Omental fat pad (tissue), 4 donors: ENCODE data around the gene CEP164. TPM values are rescaled to one million over a fixed set of nuclear protein-coding genes. Genes with fewer than 3 reads are reported as not detected.

Experiments
- ATAC-seq: fragments of 150-250 bp; one replicate; pipeline ENCODE4 v1.9.1; 2016; ENCODE audit warnings: mild to moderate bottlenecking, moderate library complexity; ENCODE audit not compliant: low FRiP score
- DNase-seq: peaks from one replicate; pipeline ENCODE4 v3.0.0-alpha.2; 2019; ENCODE audit warnings: low spot score
- total RNA-seq, 4 donors: library from RNA; depleted of rRNA; stranded (reverse); fragments of >200 nt; gene quantifications; one replicate each; pipeline ENCODE4 v1.1.0, GENCODE V29; 2016
- TF ChIP-seq, protein P1 (sequence below), 3 donors: fragments of 450-650 bp; IDR thresholded peaks; one replicate each; pipeline ENCODE4 v1.5.1; 2016 to 2017; ENCODE audit warnings: antibody characterized with exemption in 3 of 3, mild to moderate bottlenecking in 3 of 3, moderate library complexity in 2 of 3

The CEP164 gene
- total RNA-seq, 4 donors from 2014 or later, result 15.1 to 20.3 (median 19.4) TPM

DNA sequence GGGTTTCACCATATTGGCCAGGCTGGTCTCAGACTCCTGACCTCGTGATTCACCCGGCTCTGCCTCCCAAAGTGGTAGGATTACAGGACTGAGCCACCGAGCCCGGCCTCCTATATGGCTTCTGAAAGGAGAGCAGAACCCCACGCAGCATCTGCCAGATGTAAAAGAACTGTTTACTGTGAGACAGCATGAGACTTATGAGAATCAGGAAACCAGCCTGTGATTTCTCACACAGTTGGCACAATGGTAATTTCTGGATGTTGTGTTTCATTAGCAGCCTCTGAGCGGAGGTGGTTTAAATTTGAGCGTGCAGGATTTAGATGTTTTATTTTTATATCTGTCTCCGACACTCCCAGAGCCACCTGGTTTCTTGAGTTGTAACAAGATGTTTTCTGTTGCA lies 33.8 kb downstream of the CEP164 start:
- TF ChIP-seq, protein P1, sequence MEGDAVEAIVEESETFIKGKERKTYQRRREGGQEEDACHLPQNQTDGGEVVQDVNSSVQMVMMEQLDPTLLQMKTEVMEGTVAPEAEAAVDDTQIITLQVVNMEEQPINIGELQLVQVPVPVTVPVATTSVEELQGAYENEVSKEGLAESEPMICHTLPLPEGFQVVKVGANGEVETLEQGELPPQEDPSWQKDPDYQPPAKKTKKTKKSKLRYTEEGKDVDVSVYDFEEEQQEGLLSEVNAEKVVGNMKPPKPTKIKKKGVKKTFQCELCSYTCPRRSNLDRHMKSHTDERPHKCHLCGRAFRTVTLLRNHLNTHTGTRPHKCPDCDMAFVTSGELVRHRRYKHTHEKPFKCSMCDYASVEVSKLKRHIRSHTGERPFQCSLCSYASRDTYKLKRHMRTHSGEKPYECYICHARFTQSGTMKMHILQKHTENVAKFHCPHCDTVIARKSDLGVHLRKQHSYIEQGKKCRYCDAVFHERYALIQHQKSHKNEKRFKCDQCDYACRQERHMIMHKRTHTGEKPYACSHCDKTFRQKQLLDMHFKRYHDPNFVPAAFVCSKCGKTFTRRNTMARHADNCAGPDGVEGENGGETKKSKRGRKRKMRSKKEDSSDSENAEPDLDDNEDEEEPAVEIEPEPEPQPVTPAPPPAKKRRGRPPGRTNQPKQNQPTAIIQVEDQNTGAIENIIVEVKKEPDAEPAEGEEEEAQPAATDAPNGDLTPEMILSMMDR (IDR thresholded peaks at IDR 0.05), result no peak
- ATAC-seq (no peak), DNase-seq (no peak)

DNA sequence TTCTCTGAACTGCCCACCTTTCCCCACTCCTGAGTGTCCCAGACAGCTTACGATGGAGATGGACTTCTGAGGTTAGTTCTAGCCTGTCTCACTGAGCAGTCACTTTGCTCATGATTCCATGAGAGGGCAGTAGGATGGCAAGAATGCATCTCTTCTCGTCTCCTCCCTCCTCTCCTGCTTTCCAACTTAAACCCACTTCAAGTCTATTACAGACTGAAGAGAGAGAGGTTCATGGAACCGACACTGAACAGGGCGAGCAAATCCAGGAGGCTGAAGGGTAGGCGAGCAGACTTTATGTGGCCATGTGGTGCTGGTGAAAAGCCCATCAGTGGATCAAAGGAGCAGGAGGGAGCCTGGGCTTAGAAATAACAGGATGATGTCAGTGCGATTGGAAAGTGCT lies 38.6 kb downstream of the CEP164 start:
- DNase-seq (no peak), ATAC-seq (no peak)

DNA sequence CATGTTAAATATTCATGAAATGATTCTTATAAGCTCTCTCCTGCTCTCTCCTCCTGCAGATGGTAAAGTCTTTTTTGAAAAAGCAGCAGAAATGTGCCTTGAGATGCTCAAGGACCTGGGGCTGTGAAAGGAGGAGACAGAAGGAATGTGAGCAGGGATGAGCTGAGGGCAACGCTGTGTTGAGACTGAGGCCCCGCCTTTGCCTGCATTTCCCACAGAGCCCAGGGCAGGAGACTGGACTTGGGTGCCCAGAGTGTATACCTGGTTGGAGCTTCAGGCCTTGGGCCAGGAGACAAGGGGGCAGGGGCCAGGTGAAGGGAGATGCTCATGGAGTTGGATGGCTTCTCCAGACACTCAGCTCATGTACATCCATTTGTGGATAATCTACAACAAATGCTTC lies 39.2 kb downstream of the CEP164 start:
- ATAC-seq (no peak), DNase-seq (no peak)
- TF ChIP-seq, protein P1 (IDR thresholded peaks at IDR 0.05), result no peak

More for the DNA sequence above, 38.6 kb downstream of the CEP164 start:
- TF ChIP-seq, protein P1 (IDR thresholded peaks at IDR 0.05), result no peak

DNA sequence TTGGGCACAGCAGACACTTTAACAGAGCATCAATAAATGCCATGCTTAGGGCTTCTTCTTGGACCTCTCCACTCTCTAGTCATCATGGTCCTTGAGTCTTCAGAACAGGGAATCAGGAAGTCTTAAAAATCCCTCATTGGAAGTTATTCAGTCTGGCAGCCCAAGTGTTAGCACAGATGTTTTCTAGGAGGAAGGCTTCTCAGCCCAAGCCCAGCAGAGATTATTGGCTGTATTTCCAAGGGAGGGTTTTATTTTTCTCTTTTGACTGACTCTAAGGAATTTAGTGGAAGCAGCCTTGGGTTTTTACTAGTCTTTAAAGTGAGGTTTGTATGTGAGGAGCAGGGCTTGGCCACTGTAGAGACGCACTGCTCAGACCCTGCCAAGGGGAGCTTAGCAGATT lies 41.9 kb downstream of the CEP164 start:
- TF ChIP-seq, protein P1 (IDR thresholded peaks at IDR 0.05), result no peak
- no peak for ATAC-seq
- DNase-seq, result no peak

DNA sequence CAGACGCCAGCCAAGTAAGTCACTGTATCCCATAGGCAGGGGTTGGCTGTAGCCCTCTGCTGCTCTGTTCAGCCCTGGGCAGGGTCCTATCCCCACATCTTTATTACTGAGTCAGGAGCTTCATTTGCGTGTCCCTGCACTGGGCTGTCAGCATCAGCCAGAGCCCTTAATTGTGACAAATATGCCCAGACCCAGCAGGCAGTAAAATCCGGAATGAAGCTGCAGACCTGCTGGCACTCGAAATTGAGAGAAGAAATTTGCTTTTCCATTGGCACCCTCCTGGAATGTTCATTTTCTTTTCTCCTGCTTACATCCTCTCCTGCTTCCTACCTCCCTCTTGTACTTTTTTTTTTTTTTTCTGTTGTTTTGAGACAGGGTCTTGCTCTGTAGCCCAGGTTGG lies 43.8 kb downstream of the CEP164 start:
- no peak for ATAC-seq
- DNase-seq, result no peak
- TF ChIP-seq, protein P1 (IDR thresholded peaks at IDR 0.05), result no peak

DNA sequence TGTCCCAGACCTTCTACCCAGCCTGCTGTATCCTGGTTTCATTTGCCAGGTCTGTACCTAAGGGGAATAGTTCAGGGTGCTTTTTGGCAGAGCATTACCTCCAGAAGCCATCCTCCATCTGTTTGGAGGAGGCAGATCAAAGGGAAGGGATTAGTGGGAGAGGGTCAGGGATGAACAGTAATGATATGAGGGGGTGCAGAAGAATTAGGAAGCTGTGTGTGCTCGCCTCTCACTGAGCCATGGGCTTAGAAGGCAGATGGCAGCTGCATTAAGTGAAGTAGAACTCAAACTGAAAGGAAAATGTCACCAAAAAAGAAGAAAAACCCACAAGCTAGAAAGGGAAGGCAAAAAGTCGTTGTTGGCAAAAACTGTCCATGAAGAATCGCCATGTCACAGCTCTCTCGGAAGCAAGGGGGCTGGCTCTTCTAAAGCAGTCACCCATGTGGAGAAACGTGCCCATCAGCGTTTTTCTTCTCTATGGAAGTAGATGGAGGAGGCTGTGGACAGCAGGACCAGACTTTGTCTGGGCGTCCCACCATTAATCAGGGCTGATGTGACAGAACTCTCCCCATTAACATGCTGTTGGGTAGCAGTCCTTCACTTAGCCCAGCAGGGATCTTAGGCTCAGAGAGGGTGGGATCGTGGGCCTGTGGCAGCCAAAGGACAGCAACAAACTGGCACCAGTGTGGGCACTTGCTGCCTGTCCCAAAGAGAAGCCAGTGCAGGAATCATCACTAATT lies 46.8 kb downstream of the CEP164 start:
- TF ChIP-seq, protein P1 (IDR thresholded peaks at IDR 0.05), result no peak
- DNase-seq, result no peak
- no peak for ATAC-seq

DNA sequence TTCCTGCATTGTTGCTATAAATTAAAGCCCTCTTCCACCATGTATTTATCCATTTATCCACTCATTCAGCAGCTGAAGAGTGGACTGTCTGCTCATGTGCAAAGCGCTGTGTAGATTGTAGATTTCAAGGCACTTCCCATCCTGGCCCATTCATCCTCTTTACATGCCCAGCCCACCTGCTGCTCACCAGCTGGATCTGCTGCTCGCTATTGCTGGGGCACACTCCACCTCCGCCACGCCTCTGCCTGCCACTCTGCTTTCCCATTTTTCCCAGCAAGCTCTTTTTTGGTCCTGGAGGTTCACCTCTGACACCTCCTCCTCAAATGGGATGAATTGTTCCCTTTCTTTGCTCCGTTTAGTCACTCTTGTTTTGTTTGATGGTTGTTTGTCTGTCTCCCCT lies 48.3 kb downstream of the CEP164 start:
- no peak for DNase-seq
- no peak for ATAC-seq
- TF ChIP-seq, protein P1 (IDR thresholded peaks at IDR 0.05), result no peak
